ENCODE data around the gene NOS1. TPM values are rescaled to one million over a fixed set of nuclear protein-coding genes. Genes with fewer than 3 reads are reported as not detected.

The NOS1 gene
- total and polyA plus RNA-seq, 2 experiments from 2014 or later: 0.63 to 3.0 TPM

DNA sequence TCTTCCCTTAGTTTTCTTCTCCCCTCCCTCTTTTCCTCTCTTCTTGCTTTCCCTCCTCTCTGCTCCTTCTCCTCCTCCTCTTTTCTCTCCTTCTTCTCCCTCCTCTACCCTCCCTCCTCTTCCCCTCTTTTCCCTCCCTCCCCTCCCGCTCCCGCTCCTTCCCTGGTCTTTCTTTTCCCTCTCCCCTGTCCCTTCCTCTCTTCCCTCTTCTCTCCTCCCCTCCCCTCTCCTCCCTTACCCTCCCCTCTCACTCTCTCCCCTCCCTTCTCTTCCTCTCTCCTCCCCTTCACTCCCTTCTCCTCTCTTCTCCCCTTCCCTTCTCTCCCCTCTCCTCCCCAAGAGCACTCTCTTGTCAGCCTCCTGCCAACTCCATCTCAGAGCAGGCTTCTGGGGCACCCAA, 153.8 kb downstream of the NOS1 start:
- Histone ChIP-seq H3K27ac (ENCODE audit: low read depth) (no peak overlapping the region), H3K36me3 (ENCODE audit: insufficient read depth) (no peaks in the 10 kb centered on the region), H3F3A (replicated peaks; ENCODE audit: low read depth) (no peaks in the 10 kb centered on the region), H4K20me1 (replicated peaks; ENCODE audit: insufficient read depth) (no peaks in the 10 kb centered on the region), H3K27me3 (ENCODE audit: insufficient read depth) (no peaks in the 10 kb centered on the region), H2AFZ (no peak overlapping the region), H3K4me2 (no peak overlapping the region; the same call in 1 of the 2 replicates), H3K79me2 (replicated peaks; ENCODE audit: insufficient read depth) (no peaks in the 10 kb centered on the region), H3K9me2 (ENCODE audit: insufficient read depth) (no peaks in the 10 kb centered on the region), H3K4me3 (no peak overlapping the region), H3K4me1 (ENCODE audit: insufficient read depth) (peaks cover 3% of the 10 kb centered on the region; the same call in 1 of the 2 replicates)
- TF ChIP-seq REST (IDR thresholded peaks at IDR 0.05; ENCODE audit: unreplicated experiment) (no peak), ZNF331 (CRISPR knock-in tag; IDR thresholded peaks at IDR 0.05; ENCODE audit: low read depth) (no peak), POLR2AphosphoS5 (IDR thresholded peaks at IDR 0.05; ENCODE audit: low read depth) (no peak), CREB1 (CRISPR knock-in tag; IDR thresholded peaks at IDR 0.05; ENCODE audit: low read depth) (no peak), CTCF (conservative IDR thresholded peaks at IDR 0.05; ENCODE audit: low read depth in 2 of 2) (no peak), EZH2phosphoT487 (IDR thresholded peaks at IDR 0.05; ENCODE audit: unreplicated experiment) (no peak), EZH2 (IDR thresholded peaks at IDR 0.05; ENCODE audit: low read depth, unreplicated experiment) (no peak), STAT1 (IDR thresholded peaks at IDR 0.05; ENCODE audit: unreplicated experiment) (no peak), NANOG (IDR thresholded peaks at IDR 0.05; ENCODE audit: borderline replicate concordance) (no peak), JUNB (IDR thresholded peaks at IDR 0.05; ENCODE audit: unreplicated experiment) (no peak), ZNF114 (CRISPR knock-in tag; IDR thresholded peaks at IDR 0.05) (no peak)
- TF ChIP-seq, protein P1, sequence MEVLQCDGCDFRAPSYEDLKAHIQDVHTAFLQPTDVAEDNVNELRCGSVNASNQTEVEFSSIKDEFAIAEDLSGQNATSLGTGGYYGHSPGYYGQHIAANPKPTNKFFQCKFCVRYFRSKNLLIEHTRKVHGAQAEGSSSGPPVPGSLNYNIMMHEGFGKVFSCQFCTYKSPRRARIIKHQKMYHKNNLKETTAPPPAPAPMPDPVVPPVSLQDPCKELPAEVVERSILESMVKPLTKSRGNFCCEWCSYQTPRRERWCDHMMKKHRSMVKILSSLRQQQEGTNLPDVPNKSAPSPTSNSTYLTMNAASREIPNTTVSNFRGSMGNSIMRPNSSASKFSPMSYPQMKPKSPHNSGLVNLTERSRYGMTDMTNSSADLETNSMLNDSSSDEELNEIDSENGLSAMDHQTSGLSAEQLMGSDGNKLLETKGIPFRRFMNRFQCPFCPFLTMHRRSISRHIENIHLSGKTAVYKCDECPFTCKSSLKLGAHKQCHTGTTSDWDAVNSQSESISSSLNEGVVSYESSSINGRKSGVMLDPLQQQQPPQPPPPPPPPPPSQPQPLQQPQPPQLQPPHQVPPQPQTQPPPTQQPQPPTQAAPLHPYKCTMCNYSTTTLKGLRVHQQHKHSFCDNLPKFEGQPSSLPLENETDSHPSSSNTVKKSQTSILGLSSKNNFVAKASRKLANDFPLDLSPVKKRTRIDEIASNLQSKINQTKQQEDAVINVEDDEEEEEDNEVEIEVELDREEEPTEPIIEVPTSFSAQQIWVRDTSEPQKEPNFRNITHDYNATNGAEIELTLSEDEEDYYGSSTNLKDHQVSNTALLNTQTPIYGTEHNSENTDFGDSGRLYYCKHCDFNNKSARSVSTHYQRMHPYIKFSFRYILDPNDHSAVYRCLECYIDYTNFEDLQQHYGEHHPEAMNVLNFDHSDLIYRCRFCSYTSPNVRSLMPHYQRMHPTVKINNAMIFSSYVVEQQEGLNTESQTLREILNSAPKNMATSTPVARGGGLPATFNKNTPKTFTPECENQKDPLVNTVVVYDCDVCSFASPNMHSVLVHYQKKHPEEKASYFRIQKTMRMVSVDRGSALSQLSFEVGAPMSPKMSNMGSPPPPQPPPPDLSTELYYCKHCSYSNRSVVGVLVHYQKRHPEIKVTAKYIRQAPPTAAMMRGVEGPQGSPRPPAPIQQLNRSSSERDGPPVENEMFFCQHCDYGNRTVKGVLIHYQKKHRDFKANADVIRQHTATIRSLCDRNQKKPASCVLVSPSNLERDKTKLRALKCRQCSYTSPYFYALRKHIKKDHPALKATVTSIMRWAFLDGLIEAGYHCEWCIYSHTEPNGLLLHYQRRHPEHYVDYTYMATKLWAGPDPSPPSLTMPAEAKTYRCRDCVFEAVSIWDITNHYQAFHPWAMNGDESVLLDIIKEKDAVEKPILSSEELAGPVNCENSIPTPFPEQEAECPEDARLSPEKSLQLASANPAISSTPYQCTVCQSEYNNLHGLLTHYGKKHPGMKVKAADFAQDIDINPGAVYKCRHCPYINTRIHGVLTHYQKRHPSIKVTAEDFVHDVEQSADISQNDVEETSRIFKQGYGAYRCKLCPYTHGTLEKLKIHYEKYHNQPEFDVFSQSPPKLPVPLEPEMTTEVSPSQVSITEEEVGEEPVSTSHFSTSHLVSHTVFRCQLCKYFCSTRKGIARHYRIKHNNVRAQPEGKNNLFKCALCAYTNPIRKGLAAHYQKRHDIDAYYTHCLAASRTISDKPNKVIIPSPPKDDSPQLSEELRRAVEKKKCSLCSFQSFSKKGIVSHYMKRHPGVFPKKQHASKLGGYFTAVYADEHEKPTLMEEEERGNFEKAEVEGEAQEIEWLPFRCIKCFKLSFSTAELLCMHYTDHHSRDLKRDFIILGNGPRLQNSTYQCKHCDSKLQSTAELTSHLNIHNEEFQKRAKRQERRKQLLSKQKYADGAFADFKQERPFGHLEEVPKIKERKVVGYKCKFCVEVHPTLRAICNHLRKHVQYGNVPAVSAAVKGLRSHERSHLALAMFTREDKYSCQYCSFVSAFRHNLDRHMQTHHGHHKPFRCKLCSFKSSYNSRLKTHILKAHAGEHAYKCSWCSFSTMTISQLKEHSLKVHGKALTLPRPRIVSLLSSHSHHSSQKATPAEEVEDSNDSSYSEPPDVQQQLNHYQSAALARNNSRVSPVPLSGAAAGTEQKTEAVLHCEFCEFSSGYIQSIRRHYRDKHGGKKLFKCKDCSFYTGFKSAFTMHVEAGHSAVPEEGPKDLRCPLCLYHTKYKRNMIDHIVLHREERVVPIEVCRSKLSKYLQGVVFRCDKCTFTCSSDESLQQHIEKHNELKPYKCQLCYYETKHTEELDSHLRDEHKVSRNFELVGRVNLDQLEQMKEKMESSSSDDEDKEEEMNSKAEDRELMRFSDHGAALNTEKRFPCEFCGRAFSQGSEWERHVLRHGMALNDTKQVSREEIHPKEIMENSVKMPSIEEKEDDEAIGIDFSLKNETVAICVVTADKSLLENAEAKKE (CRISPR knock-in tag; IDR thresholded peaks at IDR 0.05): no peak
- TF ChIP-seq, protein P2, sequence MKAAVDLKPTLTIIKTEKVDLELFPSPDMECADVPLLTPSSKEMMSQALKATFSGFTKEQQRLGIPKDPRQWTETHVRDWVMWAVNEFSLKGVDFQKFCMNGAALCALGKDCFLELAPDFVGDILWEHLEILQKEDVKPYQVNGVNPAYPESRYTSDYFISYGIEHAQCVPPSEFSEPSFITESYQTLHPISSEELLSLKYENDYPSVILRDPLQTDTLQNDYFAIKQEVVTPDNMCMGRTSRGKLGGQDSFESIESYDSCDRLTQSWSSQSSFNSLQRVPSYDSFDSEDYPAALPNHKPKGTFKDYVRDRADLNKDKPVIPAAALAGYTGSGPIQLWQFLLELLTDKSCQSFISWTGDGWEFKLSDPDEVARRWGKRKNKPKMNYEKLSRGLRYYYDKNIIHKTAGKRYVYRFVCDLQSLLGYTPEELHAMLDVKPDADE (IDR thresholded peaks at IDR 0.05): no peak
- H3K36me3 Mint-ChIP-seq (ENCODE audit: low read depth): no peaks in the 10 kb centered on the region; the same call in 2 of the 3 replicates
- no peak for ATAC-seq
- no peak overlapping the region for H3K4me3 Mint-ChIP-seq
- H3K9me3 Mint-ChIP-seq: no peaks in the 10 kb centered on the region
- DNase-seq (ENCODE audit: low spot score): no peak
- H3K27ac Mint-ChIP-seq: no peak overlapping the region
- peaks cover 11% of the 10 kb centered on the region for H3K27me3 Mint-ChIP-seq (ENCODE audit: insufficient read depth, low read depth, poor library complexity)
- H3K4me1 Mint-ChIP-seq: peaks cover 12% of the 10 kb centered on the region
